ENCODE measurements around the gene VWF. TPM values are rescaled to one million over a fixed set of nuclear protein-coding genes. Genes with fewer than 3 reads are reported as not detected.

Gene VWF
- total RNA-seq, 2 donors from 2014 or later: 248 to 476 TPM

DNA sequence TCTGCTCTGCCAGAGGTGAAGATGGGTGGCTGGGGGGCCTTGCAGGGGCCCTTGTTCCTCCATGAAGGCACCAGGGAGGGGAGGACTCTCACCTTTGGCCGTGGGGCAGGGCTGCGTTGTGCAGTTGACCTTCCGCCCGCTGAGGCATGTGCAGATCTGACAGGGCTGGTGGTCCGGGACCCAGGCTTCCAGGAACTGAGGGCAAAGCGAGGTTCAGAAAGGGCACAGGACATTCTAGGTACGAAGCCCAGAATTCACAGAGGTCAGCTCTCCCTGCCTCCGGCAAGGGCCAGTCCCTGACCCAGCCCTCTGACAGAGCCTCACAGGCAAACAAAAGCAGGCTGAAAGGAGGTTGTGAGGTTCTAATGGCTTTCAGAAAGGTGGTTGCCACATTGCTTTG is 139.0 kb downstream of the VWF start:
- no peaks in the 10 kb centered on the region for H3K9me3 ChIP-seq (ENCODE audit: control insufficient read depth, low read length)
- no peaks in the 10 kb centered on the region for H3K27me3 Mint-ChIP-seq (ENCODE audit: insufficient read depth)
- H3K9me3 Mint-ChIP-seq: no peaks in the 10 kb centered on the region
- H3K27ac Mint-ChIP-seq: no peak overlapping the region
- DNase-seq: peak; percentile 40
- H3K9ac ChIP-seq (ENCODE audit: extremely low read depth, low read length, poor library complexity, severe bottlenecking): no peak overlapping the region
- no peaks in the 10 kb centered on the region for H3K27me3 ChIP-seq (ENCODE audit: control insufficient read depth, insufficient read depth, low read length, poor library complexity, severe bottlenecking)
- no peak overlapping the region for H3K4me3 Mint-ChIP-seq
- H3K4me1 ChIP-seq (ENCODE audit: control insufficient read depth, insufficient read depth, low read length): no peaks in the 10 kb centered on the region
- H3K36me3 ChIP-seq (ENCODE audit: control insufficient read depth, insufficient read depth, low read length): peaks cover 52% of the 10 kb centered on the region
- WGBS, 2 experiments (ENCODE audit: insufficient coverage in 1 of 2, insufficient read length in 1 of 2): 77 to 85% methylated on average over 6 to 8 of the region's 8 CpGs
- TF ChIP-seq, protein P1, sequence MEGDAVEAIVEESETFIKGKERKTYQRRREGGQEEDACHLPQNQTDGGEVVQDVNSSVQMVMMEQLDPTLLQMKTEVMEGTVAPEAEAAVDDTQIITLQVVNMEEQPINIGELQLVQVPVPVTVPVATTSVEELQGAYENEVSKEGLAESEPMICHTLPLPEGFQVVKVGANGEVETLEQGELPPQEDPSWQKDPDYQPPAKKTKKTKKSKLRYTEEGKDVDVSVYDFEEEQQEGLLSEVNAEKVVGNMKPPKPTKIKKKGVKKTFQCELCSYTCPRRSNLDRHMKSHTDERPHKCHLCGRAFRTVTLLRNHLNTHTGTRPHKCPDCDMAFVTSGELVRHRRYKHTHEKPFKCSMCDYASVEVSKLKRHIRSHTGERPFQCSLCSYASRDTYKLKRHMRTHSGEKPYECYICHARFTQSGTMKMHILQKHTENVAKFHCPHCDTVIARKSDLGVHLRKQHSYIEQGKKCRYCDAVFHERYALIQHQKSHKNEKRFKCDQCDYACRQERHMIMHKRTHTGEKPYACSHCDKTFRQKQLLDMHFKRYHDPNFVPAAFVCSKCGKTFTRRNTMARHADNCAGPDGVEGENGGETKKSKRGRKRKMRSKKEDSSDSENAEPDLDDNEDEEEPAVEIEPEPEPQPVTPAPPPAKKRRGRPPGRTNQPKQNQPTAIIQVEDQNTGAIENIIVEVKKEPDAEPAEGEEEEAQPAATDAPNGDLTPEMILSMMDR (conservative IDR thresholded peaks at IDR 0.05): no peak
- H3K4me1 Mint-ChIP-seq: peaks cover 20% of the 10 kb centered on the region
- H3K4me3 ChIP-seq (ENCODE audit: low read length): no peak overlapping the region
- H3K27ac ChIP-seq (ENCODE audit: low read depth, low read length): no peak overlapping the region
- peaks cover 11% of the 10 kb centered on the region for H3K36me3 Mint-ChIP-seq (ENCODE audit: low read depth)

DNA sequence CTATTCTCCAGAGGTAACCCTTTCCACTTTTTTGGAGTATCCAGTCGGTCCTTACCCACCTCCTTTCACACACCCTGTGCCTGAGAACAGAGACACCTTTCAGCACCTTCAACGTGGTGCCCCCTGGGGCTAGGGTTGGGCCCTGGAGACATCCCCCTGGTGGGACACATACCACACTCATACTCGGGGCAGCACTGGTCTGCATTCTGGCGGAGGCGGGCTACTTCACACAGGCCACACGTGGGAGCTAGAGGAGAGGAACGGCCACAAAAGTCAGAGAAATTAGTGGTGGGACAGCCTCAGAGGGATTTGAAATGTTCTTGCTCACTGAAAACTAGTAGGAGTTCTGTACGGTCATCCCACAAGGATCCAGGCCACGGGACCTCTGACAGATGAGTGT is 139.6 kb downstream of the VWF start:
- no peak overlapping the region for H3K27ac Mint-ChIP-seq
- Histone ChIP-seq H3K27me3 (ENCODE audit: control insufficient read depth, insufficient read depth, low read length, poor library complexity, severe bottlenecking) (no peaks in the 10 kb centered on the region), H3K36me3 (ENCODE audit: control insufficient read depth, insufficient read depth, low read length) (peaks cover 46% of the 10 kb centered on the region), H3K27ac (ENCODE audit: low read depth, low read length) (no peak overlapping the region), H3K4me1 (ENCODE audit: control insufficient read depth, insufficient read depth, low read length) (no peaks in the 10 kb centered on the region), H3K4me3 (ENCODE audit: low read length) (no peak overlapping the region), H3K9me3 (ENCODE audit: control insufficient read depth, low read length) (no peaks in the 10 kb centered on the region), H3K9ac (ENCODE audit: extremely low read depth, low read length, poor library complexity, severe bottlenecking) (no peak overlapping the region)
- no peaks in the 10 kb centered on the region for H3K27me3 Mint-ChIP-seq (ENCODE audit: insufficient read depth)
- H3K36me3 Mint-ChIP-seq (ENCODE audit: low read depth): peaks cover 9% of the 10 kb centered on the region
- H3K4me3 Mint-ChIP-seq: no peak overlapping the region
- H3K4me1 Mint-ChIP-seq: peaks cover 19% of the 10 kb centered on the region
- DNase-seq: peak; percentile 52
- TF ChIP-seq, protein P1 (conservative IDR thresholded peaks at IDR 0.05): no peak
- H3K9me3 Mint-ChIP-seq: no peaks in the 10 kb centered on the region
- 84 to 89% methylated on average over 4 to 9 of the region's 9 CpGs for WGBS, 2 experiments (ENCODE audit: insufficient coverage in 1 of 2, insufficient read length in 1 of 2)

DNA sequence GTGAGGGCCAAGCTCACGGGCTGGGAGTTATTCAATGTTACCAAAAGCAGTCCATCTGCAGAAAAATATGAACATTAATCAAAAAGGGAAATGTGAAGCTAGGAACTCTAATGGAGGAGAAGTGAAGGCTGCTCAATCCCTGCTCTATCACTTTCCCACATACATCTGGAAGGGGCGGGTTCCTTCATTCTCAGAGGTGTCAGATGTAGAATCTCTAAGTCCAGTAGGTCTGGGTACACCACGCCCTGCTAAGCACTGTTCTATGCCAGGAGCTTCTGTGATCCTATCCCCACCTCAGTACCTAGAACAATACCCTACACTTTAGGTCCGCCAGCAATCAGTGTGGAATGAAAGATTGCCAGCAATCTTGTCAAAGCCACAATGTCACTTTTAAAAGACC is 142.4 kb downstream of the VWF start:
- TF ChIP-seq, protein P1 (conservative IDR thresholded peaks at IDR 0.05): no peak
- no peaks in the 10 kb centered on the region for H3K27me3 ChIP-seq (ENCODE audit: control insufficient read depth, insufficient read depth, low read length, poor library complexity, severe bottlenecking)
- Mint-ChIP-seq H3K4me1 (peaks cover 3% of the 10 kb centered on the region), H3K36me3 (ENCODE audit: low read depth) (peaks cover 22% of the 10 kb centered on the region), H3K27ac (no peak overlapping the region), H3K27me3 (ENCODE audit: insufficient read depth) (no peaks in the 10 kb centered on the region), H3K4me3 (no peak overlapping the region), H3K9me3 (no peaks in the 10 kb centered on the region)
- no peaks in the 10 kb centered on the region for H3K9me3 ChIP-seq (ENCODE audit: control insufficient read depth, low read length)
- peaks cover 45% of the 10 kb centered on the region for H3K36me3 ChIP-seq (ENCODE audit: control insufficient read depth, insufficient read depth, low read length)
- WGBS, 2 experiments (ENCODE audit: insufficient coverage in 1 of 2, insufficient read length in 1 of 2): 93 to 95% methylated on average over 3 to 4 of the region's 4 CpGs
- H3K4me3 ChIP-seq (ENCODE audit: low read length): no peak overlapping the region
- no peaks in the 10 kb centered on the region for H3K4me1 ChIP-seq (ENCODE audit: control insufficient read depth, insufficient read depth, low read length)
- H3K9ac ChIP-seq (ENCODE audit: extremely low read depth, low read length, poor library complexity, severe bottlenecking): no peak overlapping the region
- DNase-seq: peak; percentile 20
- H3K27ac ChIP-seq (ENCODE audit: low read depth, low read length): no peak overlapping the region
